Smooth muscle cell of the brain vasculature (primary cell): Measurements from ENCODE around the gene MISP3.

Experiments used
- DNase-seq: peaks from one replicate; pipeline ENCODE4 v3.0.0-alpha.2; 2012; ENCODE audit warnings: low read depth, low spot score

Gene MISP3

DNA sequence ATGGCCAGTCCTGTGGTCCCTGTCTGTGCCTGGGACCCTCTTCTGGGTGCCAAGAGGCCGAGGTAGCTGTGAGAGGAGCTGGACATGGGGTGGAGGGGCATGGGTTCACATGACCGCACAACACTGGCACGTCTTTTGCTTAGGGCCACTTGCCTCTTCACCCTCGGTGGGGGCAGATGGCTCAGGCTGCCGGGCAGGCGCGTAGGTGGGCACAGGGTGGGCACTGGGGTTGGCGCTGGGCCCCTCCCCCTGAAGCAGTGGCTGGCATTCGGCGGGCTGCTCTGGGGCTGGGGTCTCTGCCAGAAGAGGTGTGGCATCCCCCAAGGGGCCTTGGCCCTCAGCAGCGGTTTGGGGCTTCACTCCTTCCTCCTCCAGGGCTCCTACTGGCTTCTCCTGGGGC, 19.1 kb upstream of the MISP3 start:
- no peak for DNase-seq

DNA sequence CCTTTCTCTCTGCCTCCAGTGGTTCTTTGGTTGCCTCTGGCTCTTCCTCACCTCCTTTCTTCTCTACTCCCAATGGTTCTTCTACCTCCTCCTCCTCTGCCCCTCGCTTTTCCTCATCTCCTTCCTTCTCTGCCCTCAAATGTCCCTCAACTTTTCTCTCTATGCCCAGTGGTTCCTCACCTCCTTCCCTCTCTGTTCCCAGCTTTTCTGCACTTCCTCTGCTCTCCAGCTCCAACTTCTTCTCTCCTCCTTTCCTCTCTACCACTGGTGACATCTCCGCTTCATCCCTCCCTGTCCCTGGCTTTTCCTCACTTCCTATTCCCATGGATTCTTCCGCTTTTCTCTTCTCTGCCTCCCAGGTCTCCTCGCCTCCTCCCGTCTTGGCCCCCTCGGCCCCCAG, 18.5 kb upstream of the MISP3 start:
- no peak for DNase-seq

DNA sequence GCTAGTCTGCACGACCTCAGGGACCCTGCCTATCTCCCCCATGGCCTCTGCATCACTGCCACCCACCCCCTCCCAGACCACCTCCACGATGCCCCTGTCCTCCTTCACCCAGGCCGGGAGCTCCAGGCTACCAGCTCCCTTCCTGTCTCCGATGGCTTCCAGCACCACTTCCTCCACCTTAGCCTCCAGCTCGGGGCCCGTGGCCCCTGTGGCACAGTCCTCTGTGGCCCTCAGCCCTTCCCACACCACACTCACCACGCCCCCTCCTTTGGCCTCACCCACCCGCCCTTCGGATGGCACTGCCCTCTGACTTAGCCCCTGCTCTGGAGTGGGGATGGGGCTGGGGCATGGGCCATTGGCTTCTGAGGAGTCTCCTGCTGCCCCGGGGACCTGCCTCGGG, 17.9 kb upstream of the MISP3 start:
- DNase-seq = no peak

DNA sequence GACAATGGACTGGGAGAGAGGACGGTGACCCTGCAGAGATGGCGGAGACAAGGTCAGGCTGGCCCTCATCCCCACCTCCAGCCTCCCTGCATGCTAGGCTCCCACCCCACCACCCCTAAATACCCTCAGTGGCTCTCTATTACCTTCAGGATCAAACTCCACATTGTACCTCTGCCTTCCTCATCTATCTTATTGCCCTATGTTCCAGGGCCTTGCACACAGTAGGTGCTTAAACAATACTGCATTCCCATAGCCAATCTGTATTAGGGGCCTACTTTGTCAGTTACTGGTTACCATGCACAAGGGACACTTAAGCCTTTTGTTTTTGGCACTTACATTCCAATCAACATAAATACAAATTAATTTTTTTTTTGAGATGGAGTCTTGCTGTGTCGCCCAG, 17.2 kb upstream of the MISP3 start:
- no peak for DNase-seq

DNA sequence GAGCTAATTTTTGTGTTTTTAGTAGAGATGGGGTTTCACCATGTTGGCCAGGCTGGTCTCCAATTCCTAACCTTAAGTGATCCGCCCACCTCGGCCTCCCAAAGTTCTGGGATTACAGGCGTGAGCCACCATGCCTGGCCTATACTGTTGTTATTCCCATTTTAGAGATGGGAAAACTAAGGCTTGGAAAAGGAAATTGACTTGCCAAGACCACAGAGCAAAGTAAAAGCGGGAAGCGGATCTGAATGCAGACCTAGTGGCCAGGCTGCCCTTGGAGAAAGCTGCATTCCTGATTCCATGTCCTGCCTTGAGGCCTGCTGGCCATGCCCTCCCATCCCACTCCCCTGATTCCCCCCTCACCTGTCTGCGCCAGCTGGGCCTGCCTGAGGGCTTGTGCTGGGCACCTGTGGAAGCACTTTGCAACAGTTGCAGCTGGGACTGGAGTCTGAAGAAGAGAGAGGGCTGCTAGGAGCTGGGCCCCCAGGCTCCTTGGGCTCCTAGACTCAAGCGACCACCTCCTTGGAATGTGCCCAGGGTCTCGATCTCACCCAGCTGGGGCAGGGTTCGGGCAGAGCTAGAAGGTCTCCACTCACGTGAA, 16.4 kb upstream of the MISP3 start:
- DNase-seq = no peak

DNA sequence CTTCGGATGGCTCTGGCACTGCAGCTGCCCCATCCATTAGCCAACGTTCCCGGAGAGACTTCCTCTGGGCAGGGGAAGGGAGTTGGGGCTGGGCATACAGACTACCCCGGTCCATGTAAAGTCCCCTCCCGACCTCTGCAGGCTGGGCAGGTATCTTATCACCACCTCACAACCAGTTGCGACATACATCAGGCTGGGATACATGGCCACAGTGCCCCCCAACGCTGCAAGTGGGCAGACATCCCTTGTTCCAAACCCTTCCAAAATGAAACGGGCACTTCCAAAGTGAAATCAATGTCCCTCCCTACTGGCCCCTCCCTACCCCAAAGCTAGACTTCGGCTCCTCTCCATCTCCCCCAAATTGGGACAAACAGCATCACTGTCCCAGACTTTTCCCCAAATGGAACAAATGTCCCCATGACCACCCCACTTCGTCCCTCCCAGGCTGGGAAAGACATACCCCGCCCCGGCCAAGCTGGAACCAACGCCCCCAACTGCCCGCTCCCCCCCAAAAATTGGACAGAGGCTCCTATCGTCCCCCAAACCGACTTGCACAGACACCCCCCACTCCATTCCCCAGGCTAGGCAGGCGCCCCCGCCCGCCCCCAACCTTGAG, 15.7 kb upstream of the MISP3 start:
- no peak for DNase-seq

DNA sequence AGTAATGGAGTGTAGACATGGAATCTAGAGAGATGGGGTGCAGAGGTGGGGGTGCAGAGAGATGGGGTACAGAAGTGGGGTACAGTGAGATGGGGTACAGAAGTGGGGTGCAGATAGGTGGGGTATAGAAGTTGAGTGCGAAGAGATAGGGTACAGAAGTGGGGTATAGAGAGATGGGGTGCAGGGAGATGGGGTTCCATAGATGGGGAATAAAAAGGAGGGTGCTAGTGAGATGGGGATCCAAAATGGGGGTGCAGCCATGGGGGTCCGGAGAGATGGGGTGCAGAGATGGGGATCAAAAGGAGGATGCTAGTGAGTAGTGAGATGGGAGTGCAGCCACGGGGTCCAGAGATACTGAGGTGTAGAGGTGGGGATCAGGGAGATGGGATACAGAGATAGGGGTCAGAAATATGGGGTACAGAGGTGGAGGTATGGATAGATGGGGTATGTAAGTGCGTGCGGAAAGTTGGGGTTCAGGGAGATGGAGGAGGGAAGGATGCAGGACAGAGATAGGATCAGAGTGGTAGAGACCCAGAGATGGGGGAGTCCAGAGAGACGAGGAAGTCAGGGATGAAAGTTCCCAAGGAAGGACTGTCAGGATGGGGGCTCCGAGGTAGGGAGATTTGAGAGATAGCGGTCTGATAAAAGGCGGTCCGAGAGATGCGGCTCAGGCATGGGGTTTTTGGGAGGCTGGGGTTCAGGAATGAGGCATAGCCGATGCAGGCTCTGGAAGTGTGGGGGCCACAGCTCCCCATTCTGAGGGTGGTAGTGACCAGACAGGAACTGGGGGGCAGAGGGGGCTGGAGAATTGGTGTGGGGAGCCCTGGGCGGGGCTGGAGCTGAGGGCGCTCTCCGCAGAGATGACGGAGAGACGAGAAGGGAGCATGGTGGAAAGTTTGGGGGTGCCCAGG, 14.1 kb upstream of the MISP3 start:
- DNase-seq = no peak

DNA sequence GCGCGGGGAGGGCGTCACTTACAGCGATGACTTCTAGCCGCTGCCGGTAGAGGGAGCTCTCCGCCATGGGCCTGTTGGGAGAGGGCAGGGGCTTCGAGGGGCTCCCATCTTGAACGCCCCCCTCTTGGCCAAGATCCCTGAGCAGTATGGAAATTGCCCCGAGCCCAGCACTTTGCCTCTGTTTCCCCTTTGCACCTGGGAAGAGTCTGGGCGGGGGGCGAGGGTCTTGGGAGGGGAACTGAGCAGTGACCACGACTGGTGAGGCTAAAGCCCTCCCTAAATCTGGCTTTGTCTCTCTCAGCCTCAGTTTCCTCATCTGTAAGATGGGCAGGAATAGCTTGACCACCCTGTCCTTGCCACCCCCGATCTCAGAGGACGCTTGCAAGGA, 13.5 kb upstream of the MISP3 start:
- no peak for DNase-seq

DNA sequence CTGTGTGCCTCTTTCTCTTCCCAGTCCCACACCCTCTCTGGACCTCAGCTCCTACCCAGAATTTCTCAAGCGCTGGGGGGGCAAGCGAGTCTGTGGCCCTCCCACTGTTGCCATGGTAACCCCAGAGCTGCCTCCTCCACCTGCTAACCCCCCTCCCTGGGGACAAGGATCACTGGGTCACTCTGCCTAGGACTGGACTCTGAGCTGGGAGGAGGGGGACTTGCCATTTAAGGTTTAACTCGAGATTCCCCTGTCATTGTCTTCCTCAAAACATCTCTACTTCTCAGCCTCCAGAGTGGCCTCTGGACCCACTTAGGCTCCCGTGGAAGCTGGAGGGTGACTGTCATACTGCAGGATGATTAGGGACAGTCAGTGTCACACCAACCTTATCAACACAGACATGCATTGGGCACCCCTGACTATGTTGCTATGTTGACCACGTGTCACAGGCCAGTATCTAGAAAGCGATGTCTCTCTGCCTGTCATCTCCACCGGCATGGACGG, 12.9 kb upstream of the MISP3 start:
- no peak for DNase-seq

DNA sequence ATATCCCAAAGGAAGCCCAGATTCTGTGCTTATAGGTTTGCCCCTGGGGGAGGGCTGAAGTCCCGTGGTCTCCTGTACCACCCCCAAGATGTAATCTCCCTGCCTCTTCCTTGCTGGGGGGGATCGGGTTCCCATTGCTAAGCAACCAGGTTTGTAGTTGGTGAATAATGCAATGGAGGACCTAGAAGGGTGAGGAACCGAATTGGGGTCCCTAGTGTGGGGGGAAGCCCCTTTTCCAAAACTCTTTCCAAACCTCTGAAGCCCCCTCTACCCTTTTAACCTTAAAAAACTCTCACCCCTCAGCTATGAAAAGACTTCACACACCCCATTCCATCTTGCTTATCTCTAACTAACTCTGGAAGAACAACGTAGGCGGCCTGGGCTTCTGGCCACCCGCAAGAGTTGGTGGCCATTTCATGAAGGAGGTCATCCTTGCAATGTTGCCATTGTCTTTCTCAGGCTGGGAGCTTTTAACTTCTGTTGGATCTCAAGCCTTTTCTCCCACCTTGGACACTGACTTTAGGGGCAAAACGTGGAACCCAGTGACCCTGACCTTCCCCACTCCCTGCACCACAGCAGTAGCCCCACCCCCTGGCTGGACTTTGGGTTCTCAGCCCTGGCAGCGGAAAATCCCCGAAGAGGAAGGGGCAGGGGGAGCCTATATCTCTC, 11.4 kb upstream of the MISP3 start:
- DNase-seq = no peak

DNA sequence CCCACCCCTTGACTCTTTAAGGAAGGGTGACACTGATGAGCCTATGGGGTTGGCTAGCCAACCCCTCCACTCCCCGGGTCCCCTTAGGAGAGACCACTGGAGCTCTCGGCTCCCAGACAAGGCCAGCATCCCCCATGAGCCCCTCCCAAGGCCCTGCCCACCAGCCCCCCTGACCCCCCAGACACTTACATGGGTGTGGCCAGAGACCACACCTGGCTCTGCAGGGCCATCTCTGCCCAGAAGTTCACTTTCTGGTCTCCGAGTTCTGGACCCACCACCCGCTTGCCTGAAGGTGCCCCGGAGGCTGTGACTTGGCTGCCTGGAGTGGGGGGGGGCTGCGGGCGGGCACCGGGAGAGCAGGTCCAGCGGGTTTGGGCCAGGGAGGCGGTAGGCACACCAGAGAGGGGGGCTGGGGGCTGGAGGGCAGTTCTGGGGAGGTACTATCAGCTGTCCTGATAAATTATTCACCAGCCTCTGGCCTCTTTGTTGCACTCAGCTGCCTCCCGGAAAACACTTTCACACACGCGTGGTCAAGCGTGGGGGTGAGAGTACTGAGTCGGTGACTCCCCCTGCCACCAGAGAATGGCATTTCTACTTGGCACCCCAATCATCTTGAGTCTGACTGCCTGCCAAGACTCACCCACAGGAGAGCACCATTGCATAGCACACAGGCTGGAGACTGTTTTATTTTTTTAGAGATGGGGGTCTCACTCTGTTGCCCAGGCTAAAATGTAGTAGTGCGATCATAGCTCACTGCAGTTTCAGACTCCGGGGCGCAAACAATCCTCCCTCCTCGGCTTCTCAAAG, 10.6 kb upstream of the MISP3 start, which contains the start of gene PALM3:
Gene PALM3 (minus strand): TSS at position 326 of the 807 bp plus-strand sequence. CDS start 96 bp downstream, at position 230.
- DNase-seq = no peak

DNA sequence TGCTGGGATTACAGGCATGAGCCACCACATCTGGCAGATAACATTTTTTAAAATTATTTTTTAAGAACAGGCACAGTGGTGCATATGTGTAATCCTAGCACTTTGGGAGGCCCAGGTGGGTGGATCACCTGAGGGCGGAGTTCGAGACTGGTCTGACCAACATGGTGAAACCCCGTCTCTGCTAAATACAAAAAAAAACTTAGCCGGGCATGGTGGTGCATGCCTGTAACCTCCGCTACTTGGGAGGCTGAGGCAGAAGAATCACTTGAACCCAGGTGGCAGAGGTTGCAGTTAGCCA, 10.1 kb upstream of the MISP3 start:
- DNase-seq = no peak

DNA sequence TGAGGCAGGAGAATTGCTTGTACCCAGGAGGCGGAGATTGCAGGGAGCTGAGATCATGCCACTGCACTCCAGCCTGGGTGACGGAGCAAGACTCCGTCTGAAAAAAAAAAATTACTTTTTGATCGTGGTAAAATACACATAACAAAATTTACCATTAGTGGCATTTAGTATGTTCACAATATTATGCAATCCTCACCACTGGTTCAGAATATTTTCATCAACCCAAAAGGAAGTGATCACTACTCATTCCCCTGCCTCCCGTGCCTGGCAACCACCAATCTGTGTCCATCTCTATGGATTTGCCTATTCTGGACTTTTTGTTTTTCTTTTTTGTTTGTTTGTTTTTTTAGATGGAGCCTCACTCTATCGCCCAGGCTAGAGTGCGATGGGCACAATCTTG, 9.5 kb upstream of the MISP3 start:
- no peak for DNase-seq

DNA sequence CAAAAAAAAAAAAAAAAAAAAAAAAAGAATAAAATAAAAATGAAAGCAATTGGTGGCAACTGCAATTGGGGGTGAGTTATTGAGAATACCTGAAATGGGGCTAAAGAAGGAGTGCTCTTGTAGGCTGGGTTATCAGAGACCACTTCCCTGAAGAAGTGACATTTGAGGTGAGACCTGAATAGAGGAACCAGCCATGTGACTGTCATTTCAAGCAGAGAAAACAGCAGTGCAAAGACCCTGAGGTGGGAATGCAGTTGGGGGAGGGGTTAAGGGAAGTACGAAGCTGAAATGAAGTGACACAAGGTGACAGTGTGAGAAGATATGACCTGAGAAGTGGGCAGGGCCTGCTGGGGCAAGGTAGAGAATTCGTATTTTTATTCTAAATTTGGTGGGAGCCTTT, 6.5 kb upstream of the MISP3 start:
- DNase-seq = no peak

DNA sequence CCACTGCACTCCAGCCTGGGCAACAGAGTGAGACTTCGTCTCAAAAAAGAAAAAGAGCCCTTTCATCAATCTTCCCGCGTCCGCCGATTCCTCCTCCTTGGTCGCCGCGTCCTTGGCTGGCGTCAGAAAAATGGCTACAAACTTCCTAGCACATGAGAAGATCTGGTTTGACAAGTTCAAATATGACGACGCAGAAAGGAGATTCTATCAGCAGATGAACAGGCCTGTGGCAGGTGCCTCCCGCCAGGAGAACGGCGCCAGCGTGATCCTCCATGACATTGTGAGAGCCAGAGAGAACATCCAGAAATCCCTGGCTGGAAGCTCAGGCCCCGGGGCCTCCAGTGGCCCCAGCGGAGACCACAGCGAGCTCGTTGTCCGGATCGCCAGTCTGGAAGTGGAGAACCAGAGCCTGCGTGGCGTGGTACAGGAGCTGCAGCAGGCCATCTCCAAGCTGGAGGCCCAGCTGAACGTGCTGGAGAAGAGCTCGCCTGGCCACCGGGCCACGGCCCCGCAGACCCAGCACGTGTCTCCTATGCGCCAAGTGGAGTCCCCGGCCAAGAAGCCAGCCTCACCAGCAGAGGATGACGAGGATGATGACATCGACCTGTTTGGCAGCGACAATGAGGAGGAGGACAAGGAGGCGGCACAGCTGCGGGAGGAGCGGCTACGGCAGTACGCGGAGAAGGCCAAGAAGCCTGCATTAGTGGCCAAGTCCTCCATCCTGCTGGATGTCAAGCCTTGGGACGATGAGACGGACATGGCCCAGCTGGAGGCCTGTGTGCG, 2.1 kb upstream of the MISP3 start:
- no peak for DNase-seq

DNA sequence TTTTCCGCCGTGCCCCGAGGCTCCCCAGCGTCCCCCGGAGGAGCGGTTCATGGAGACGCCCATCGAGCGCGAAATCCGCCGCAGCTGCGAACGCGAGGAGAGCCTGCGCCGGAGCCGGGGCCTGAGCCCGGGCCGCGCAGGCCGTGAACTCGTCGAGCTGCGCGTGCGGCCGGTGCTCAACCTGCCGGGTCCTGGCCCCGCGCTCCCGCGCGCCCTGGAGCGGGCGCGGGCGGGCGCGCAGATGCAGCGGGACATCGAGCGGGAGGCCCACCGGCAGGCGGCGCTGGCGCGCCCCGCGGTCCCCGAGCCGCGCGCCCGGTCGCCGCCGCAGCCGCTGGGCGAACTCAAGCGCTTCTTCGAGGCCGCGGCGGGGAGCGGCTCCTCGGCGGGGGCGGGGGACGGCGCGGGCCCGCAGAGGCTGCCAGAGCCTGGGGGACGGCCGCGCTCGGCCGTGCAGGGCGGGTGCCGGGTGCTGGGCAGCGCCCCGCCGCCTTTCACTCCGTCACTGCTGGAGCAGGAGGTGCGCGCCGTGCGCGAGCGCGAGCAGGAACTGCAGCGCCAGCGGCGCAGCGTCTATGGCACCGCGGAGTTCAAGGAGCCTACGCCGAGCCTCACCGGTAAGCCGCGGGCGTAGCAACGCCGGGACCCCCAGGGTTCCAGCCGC, 807 bp downstream of the MISP3 start:
- peak; percentile 36 for DNase-seq

DNA sequence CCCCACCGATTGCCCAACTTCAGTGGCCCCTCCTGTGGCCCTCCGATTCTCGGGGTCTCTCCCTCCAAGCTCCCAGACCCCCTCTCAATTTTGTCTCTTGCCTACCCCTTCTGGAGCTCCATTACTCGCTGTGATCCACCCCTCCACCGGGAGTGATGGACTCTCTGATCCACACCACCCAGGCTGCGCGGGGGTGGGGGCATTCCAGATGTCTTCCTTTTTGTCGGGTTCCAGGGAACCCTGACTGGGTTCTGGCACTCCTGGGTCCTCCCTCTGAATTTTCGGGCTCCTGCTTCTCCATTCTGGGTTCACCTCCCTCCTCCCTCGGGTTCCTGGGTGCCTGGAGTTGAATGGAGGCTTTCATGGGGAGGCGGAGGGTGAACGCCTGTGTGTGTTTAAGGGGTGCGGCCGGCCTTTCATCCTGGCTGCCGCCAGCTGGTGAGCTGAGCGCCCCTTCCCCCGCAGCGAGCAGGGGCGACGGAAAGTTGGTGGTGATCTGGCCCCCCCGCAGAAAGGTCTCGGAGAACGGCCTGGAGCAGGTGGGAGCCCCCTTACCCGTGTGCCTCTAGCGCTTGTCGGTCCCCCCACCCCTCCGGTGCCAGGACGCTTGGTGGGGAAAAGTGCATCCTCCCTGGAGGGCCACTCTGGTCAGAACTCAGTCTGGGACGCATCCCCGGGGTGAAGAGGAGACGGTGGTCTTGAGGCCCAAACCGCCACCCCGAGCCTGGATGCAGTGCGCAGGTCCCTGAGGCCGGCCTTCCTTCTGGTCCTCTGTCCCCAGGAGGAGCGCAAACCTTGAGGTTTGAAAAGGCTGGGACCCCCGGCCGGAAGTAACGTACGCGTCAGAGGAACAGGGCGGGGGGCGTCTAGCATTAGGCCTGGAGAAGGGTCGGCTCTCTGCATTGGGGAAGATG, 1.6 kb downstream of the MISP3 start:
- no peak for DNase-seq

DNA sequence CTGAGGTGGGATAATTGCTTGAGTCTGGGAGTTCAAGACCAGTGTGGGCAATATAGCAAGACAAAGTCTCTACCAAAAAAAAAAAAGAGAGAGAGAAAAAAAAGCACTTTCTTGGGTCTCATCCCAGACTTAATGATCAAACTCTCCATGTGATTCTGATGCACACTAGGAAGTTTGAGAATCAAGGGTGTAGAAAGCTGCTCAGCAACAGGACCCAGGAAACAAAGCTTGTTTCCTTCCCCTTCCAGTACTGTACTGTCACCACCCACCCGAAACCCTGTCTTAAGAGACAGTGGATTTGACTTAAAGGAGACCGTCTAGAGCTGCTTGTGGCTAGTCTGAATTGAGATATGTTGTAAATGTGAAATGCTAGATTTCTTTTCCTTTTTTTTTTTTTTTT, 5.8 kb downstream of the MISP3 start:
- no peak for DNase-seq
